GM15510 (cell line): ENCODE measurements around the gene C12orf50.

Experiments
- POLR2A ChIP-seq: IDR thresholded peaks from 3 replicates; pipeline ENCODE4 v1.6.1; 2011; ENCODE audit warnings: borderline replicate concordance; ENCODE audit not compliant: insufficient read length; ENCODE audit errors: extremely low read depth

The C12orf50 gene

DNA sequence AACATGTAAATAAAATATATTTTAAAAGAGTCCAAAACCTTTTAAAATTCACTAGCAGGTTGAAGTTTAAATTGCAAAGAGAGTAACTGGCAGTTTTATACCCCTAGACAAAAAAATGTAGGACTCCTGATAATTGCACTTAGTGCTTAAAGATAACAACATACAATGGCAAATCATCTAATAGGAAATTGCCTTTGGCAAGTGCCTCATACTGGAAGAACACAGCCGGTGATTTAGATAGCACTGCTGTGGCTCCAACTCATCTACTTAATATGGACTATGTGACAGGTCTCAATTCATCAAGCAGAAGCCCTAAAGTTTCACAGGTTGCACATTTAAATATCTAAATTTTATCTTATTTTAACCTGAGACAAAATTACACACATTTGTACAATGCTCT is 13.4 kb downstream of the C12orf50 start:
- no peak for TF ChIP-seq POLR2A

DNA sequence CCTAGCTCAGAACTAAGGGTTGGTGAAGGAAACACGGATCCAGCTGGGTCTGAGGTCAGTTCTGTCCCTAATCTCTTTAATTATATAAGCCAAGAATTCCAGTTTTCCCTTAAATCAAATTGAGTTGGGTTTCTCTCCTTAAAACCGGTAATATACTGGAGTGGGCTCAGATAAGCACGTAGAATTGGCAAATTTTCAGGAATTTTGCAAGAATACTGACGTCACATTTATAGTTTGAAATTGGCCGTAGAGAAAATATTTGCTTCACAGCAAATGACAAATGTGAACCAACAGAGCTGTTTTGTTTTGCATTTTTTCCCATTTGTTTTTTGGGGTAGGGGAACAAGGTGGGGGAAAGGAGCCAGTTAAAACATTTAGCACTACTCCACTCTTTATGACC is 17.4 kb downstream of the C12orf50 start:
- no peak for TF ChIP-seq POLR2A

DNA sequence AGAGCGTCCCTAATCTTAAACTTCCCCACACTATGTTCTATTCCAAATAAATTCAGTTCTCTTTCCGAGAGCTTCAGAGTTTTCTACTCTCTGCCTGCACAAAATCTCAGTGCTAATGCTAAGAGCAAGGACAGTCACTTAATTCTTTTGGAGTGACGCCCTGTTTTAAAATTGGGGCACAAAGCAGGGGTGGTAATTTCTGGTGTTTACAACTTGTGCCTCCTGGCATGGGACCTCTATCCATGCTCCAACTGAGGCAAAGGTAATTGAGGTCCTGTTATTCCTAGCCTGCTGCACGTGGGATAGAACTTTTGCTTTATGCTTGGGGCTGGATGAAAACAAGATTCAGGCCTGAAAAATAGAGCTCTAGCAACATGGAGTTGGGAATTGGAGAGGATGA is 22.9 kb downstream of the C12orf50 start:
- no peak for TF ChIP-seq POLR2A

DNA sequence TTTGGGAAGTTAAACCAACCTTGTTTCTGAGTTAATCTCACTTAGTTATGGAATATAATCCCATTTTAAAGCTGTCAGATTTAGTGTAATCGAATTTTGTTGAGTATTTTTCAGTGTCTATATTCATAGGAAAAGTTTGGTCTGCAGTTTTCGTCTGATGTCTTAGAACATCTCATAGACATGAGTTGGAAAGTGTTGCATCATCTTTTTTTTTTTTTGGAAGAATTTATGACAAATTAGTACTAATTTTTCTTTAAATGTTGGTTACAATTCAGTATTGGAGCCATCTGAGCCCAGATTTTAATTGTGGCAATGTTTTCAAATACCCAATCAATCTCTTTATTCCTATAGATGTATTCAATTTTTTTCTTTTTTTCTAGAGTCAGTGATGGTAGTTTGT is 27.9 kb downstream of the C12orf50 start:
- no peak for TF ChIP-seq POLR2A

DNA sequence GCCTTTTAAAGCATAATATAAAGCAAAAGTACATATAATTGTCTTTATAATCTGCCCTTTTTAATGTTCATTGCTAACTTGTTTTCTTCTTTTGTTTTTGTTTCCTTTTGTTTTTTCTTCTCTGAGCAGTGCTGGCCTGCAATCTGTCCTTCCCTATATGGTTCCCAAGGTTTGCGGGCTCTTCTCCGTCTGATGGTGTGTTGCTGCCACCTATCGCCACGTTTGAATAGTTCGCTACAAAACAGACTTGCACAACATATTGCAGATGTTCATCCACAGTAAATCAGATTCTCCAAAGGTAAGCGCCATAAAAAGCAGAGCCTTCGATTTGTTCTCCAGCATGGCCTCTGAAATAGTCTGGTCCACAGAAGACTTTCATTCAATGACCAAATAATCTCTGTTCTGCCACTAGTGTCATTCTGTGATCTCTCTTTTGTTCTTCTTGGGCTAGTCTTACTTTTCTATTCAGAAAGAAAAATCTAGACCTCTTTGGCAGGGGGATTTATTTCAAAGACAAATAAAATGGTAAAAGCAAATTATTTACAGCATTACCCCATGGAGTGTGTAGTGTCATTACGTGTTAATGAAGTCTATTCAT is 33.5 kb downstream of the C12orf50 start:
- TF ChIP-seq POLR2A: no peak

DNA sequence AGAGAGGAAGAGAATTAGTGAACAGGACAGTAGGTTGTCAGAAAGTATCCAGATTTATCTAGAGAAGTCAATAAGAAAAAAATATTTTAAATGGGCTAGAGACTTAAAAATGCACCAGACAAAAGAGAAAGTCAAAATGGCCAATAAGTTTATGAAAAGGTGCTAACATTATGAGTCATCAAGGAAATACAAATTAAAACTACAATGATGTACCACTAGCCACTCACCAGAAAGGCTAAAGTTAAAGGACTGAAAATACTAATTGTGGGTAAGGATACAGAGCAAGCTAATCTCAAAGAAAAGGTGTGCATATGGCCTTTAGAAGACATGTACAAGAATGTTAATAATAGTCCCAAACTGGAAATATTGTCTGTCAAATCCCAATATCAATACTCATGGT is 37.7 kb downstream of the C12orf50 start:
- TF ChIP-seq POLR2A: no peak

DNA sequence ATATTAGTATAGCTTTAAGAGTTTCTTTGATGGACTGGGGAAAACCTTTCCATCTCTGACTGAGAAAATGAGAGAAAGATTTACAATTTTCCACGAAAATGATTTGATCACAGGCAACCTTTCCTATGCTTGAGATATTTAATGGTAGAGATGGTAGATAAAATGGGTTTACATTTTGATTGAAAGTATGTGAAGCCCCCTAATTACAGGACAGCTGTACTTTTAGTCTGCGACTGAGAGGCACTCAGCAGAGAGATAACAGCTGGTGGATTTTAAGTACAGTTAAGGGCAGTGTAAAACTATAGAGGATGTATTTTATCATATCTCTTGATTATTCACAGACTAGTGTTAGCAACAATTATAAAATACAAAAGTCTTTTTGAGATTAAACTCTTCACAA is 40.7 kb downstream of the C12orf50 start:
- no peak for TF ChIP-seq POLR2A

DNA sequence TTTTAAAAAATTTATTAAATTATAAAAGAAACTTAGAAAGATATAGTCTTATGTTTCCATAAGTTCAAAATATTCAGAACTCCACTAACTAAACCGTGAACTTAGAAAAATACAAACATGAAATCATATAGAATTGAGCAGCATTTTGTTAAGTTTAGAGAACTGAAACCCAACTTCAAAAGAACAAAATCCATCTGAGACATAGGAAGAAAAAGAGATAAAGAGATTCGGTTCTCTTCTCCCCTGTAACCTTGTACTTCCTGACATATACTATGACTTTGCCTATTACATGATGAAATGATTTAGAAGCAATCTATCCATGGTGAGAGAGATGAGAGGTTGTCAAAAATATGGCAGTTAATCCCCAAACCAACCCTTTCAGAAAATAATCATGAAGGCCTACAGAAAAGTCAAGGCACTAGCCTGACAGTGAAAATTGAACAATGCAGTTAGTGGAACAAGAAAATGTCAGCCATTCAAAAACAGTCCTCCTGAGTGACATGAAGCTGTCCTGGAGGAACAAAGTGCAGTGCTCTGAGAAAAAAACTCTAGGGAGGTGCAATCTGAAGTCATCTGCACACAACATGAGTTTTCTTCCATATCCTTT is 44.0 kb downstream of the C12orf50 start:
- TF ChIP-seq POLR2A: no peak

DNA sequence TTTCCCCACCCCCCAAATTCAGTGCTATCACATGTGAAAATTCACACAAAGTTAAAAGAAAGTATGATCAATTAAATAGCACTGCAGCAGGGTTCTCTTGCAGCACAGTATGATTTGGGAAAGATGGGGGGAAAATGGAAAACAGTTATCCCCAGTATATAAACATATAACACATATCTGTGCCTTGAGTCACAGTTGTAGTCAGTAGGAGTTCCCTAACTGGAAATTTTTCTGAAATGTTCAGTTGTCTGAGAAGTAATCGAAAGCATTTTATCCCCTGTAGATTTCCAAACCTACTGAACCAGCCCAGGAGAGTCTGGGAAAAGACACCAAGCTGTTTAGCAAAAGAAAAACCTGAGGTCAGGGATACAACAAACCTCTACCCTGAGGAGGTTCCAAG is 47.0 kb downstream of the C12orf50 start:
- TF ChIP-seq POLR2A: no peak

DNA sequence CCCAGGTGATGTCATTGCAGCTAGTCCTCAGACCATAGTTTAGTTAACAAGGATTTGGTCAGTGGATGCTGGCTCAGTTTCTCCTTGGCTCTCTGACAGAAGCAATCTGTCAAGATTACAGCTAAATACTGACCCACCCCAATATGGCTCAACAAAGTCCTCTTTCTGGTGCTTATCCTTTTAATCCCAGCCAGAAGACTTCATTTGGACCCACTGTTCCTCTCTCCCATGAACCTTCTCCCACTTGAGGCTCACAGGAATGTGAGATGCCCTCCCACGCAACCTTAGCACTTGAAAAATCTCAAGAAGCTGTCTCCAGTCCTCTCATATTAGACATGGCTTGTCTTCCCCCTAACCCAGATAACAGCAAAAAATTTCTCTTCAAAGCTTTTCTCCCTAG is 47.7 kb downstream of the C12orf50 start:
- TF ChIP-seq POLR2A: no peak

DNA sequence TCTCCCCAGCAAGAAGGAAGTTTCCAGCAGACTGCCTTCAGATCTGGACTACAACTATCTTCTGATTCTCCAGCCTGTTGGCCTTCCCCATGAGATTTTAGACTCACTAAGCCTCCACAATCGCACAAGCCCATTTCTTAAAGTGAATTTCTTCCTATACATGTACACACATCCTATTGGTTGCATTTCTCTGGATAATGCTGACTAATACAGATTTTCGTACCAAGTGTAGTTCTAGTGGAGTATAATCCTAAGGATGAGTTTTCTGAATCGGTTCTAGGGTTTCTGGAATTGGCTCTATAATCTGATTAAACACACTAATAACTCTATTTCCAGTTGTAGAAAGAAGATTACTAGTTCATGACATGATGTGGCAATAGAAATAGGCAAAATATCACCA is 53.3 kb downstream of the C12orf50 start:
- no peak for TF ChIP-seq POLR2A

DNA sequence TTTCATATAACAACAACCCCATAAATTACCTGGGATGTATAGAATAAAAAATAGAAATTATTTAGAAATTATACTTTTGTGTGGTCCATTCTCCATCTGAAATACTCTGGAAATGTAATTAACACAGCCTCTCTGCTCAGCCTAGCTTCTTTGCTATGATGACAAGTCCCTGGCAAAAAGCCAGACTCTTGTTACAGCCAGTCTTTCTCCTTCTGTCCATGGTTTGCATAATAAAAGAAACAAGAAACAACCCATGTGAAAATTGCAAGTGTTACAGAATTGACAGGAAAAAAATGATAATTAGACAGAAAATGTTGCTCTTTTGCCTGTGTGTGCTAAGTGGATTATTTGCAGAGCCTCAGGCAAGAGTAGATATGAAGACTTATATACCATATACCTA is 61.3 kb downstream of the C12orf50 start:
- no peak for TF ChIP-seq POLR2A

DNA sequence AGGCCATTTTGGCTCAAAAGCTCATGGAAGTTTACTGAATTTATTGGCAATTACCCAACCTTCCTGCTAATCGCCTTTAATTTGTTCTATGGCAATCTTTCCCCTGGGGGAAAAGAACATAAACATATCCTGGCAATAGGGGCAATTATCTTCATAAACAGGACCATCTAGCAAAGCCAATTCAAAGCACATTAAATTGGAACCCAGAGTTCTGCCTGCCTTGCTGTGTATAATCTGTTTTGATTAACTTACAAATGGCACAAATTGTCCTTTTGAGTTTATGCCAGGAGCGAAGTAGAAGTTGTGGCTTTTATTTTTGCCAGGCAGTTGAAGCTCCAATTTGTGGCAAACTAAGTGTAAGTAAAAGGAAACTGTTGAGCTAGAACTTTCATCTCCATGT is 68.6 kb downstream of the C12orf50 start:
- TF ChIP-seq POLR2A: no peak

DNA sequence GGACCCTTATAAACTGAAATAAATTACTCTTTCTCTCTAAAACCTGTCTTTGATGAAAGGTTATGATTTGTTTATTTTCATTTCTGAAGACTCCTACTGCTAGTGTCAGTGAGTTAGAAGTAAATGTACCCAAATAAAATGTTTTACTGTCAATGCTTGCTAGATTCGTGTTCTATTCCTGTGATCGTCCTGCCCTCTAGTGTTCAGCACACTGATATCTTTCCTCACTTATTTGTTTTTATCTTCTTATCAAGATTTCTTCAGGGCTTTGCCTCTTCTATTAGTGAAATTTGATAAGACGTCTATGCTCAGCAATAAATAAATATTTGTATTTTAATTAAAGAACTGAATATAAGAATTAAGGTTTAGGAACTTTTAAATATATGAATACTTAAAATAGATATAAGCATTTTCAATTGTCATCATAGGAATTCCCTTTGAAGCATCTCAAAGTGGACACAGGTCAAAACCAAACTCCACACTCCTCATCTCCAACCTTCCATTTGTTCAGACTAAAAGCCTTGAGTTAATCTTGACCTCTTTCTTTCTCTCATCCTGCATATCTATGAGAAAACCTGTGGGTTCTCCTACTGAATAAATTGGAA is 75.8 kb downstream of the C12orf50 start:
- no peak for TF ChIP-seq POLR2A

DNA sequence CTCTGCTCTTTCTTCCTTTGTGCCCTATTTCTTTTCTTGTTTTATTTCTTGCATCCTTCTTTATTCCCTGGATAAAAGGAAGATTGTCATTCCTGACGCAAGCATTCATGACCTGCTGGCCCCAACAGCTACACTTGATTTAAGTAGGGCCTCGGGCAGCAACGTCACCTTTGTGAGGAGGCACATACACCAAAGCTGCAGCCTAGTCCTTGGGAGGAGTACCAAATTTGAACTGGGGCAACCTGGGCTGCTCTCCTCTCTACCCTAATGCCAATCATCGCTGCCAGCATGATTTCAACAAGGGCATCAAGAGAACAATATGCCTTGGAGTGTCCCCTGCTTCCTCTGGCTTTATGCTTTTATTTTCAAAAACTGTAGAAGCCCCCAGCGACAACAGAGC is 76.4 kb downstream of the C12orf50 start:
- no peak for TF ChIP-seq POLR2A

DNA sequence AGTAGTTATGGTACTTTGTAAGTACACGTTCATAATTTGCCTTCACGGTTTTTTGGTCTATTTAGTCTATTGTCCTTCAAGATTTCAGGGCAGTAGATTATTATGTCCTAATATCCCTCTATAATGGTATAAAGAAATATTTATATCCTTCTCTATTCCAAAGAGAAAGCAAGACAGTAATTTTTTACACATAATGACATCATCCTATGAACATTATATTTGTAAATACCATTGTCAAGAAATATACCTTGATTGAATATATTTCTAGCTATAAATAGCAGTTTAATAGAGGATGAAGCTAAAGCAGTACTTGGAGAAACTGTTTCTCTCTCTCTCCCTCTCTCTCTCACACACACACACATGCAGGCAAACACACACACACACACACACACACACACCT is 77.0 kb downstream of the C12orf50 start:
- no peak for TF ChIP-seq POLR2A
